HepG2 (cell line): ENCODE results near the gene MLXIPL. TPM values are rescaled to one million over a fixed set of nuclear protein-coding genes. Genes with fewer than 3 reads are reported as not detected.

ENCODE experiments used
- AKAP8 ChIP-seq: sonication (generic); formaldehyde crosslinking; IDR thresholded peaks from 2 replicates; pipeline ENCODE4 v1.5.1; 2020; ENCODE audit warnings: mild to moderate bottlenecking, missing genetic modification reagents
- CAMTA2 ChIP-seq: sonication (generic); formaldehyde crosslinking; IDR thresholded peaks from 2 replicates; pipeline ENCODE4 v1.4.0; 2020; ENCODE audit warnings: mild to moderate bottlenecking, missing genetic modification reagents, borderline replicate concordance
- CCDC6 ChIP-seq: sonication (generic); formaldehyde crosslinking; IDR thresholded peaks from 2 replicates; pipeline ENCODE4 v1.8.1; 2022; ENCODE audit warnings: mild to moderate bottlenecking, missing genetic modification reagents, moderate library complexity
- CERS6 ChIP-seq: sonication (generic); formaldehyde crosslinking; IDR thresholded peaks from 2 replicates; pipeline ENCODE4 v1.5.0; 2020; ENCODE audit warnings: missing genetic modification reagents
- E2F1 ChIP-seq: sonication (generic); formaldehyde crosslinking; IDR thresholded peaks from 2 replicates; pipeline ENCODE4 v1.5.0; 2020; ENCODE audit warnings: missing genetic modification reagents
- HDAC2 ChIP-seq: sonication (generic); formaldehyde crosslinking; IDR thresholded peaks from 2 replicates; pipeline ENCODE4 v1.4.0; 2020; ENCODE audit warnings: missing genetic modification reagents
- HNRNPUL1 ChIP-seq: fragments of 200-400 bp; formaldehyde crosslinking; IDR thresholded peaks from 2 replicates; pipeline ENCODE4 v1.6.1; 2017; ENCODE audit warnings: low read depth, mild to moderate bottlenecking, low read length, moderate library complexity
- ISX ChIP-seq: sonication (generic); formaldehyde crosslinking; conservative IDR thresholded peaks from 2 replicates; pipeline ENCODE4 v1.5.0; 2020; ENCODE audit warnings: missing genetic modification reagents
- MBNL3 ChIP-seq: fragments of 250-450 bp; sonication (Bioruptor Pico); conservative IDR thresholded peaks from 2 replicates; pipeline ENCODE4 v1.8.0; 2022; ENCODE audit warnings: mild to moderate bottlenecking, inconsistent platforms
- PITX1 ChIP-seq: sonication (generic); formaldehyde crosslinking; IDR thresholded peaks from 2 replicates; pipeline ENCODE4 v1.5.1; 2020; ENCODE audit warnings: mild to moderate bottlenecking, missing genetic modification reagents
- POLR2AphosphoS5 ChIP-seq: IDR thresholded peaks from 2 replicates; pipeline ENCODE4 v1.6.1; 2012; ENCODE audit warnings: low read depth, low read length
- RNF2 ChIP-seq: fragments of 450-650 bp; conservative IDR thresholded peaks from 2 replicates; pipeline ENCODE4 v1.6.1; 2016; ENCODE audit warnings: low read depth
- SATB2 ChIP-seq: sonication (generic); formaldehyde crosslinking; IDR thresholded peaks from 2 replicates; pipeline ENCODE4 v1.5.0; 2020; ENCODE audit warnings: missing genetic modification reagents
- SIX4 ChIP-seq: sonication (generic); formaldehyde crosslinking; IDR thresholded peaks from 2 replicates; pipeline ENCODE4 v1.4.0; 2020; ENCODE audit warnings: missing genetic modification reagents
- SMC3 ChIP-seq: IDR thresholded peaks from 2 replicates; pipeline ENCODE4 v1.6.1; 2011; ENCODE audit warnings: low read length, improper control_type of control experiment
- SYNCRIP ChIP-seq: fragments of 200-400 bp; formaldehyde crosslinking; IDR thresholded peaks from 2 replicates; pipeline ENCODE4 v1.6.1; 2018; ENCODE audit warnings: mild to moderate bottlenecking, low read depth, low read length; ENCODE audit not compliant: insufficient read depth
- TBP ChIP-seq: sonication (generic); formaldehyde crosslinking; IDR thresholded peaks from 2 replicates; pipeline ENCODE4 v1.5.0; 2020; ENCODE audit warnings: missing genetic modification reagents
- TBX3 ChIP-seq: fragments of 450-650 bp; IDR thresholded peaks from 2 replicates; pipeline ENCODE4 v1.6.1; 2017; ENCODE audit warnings: antibody characterized with exemption, mild to moderate bottlenecking, inconsistent platforms, borderline replicate concordance
- TCF12 ChIP-seq, 2 experiments: fragments of 450-650 bp in 1 of 2; sonication (generic) in 1 of 2; formaldehyde crosslinking in 1 of 2; IDR thresholded peaks; 2 replicates each; pipeline versions ENCODE4 v1.6.1 to v1.8.0; 2017 to 2022; ENCODE audit warnings: antibody characterized with exemption in 1 of 2, mild to moderate bottlenecking in 1 of 2, missing genetic modification reagents in 1 of 2, moderate library complexity in 1 of 2
- TCF7L2 ChIP-seq: IDR thresholded peaks from 2 replicates; pipeline ENCODE4 v1.6.1; 2011; ENCODE audit warnings: mild to moderate bottlenecking, low read depth, low read length, moderate library complexity
- ZBTB26 ChIP-seq: IDR thresholded peaks from 2 replicates; pipeline ENCODE4 v1.6.1; 2016; ENCODE audit warnings: missing compliant biosample characterization, missing genetic modification reagents, borderline replicate concordance
- ZFX ChIP-seq: sonication (generic); formaldehyde crosslinking; IDR thresholded peaks from 2 replicates; pipeline ENCODE4 v1.4.0; 2020; ENCODE audit warnings: mild to moderate bottlenecking, low read depth, missing genetic modification reagents, moderate library complexity
- ZMAT3 ChIP-seq: sonication (generic); formaldehyde crosslinking; conservative IDR thresholded peaks from 2 replicates; pipeline ENCODE4 v1.7.0; 2021; ENCODE audit warnings: missing genetic modification reagents
- ZNF280D ChIP-seq: sonication (generic); formaldehyde crosslinking; IDR thresholded peaks from 2 replicates; pipeline ENCODE4 v1.5.1; 2020; ENCODE audit warnings: mild to moderate bottlenecking, missing genetic modification reagents
- ZNF589 ChIP-seq: sonication (generic); formaldehyde crosslinking; conservative IDR thresholded peaks from 2 replicates; pipeline ENCODE4 v1.8.0; 2022; ENCODE audit warnings: mild to moderate bottlenecking, moderate library complexity, missing genetic modification reagents
- polyA plus RNA-seq, 8 experiments: library from polyadenylated mRNA; depleted of rRNA in 3 of 8; stranded (reverse) in 7 of 8; unstranded in 1 of 8; fragments of >200 nt; fragmentation: Illumina TruSeq in 4 of 8; extraction: Trizol in 4 of 8; gene quantifications; 2 replicates each; pipeline versions ENCODE4 v1.2.1 to v1.2.3, GENCODE V29; 2011 to 2016; ENCODE audit warnings: low read depth in 4 of 8, missing spikeins in 1 of 8, mixed read lengths in 1 of 8; ENCODE audit not compliant: insufficient read depth in 1 of 8
- total RNA-seq, 5 experiments: library from RNA; depleted of rRNA; stranded (reverse); fragments of >200 nt; fragmentation: Illumina TruSeq; extraction: Trizol; gene quantifications; 2 replicates each; pipeline ENCODE4 v1.2.3, GENCODE V29; 2016; ENCODE audit warnings: low read depth in 1 of 5

MLXIPL gene
- total and polyA plus RNA-seq, 2 of the 13 experiments (the other 11 are each of a cell fraction or from before 2014, with no cell fraction given), result 51.6 to 60.1 TPM

- peak; percentile 62; the same call in 1 of the 2 replicates for TF ChIP-seq ZNF280D (CRISPR knock-in tag)
- no peak for TF ChIP-seq TBP (CRISPR knock-in tag)
- no peak for TF ChIP-seq SATB2 (CRISPR knock-in tag)
- TF ChIP-seq TCF7L2, result no peak
- peak; percentile 72 for TF ChIP-seq TBX3
- TF ChIP-seq HDAC2, result peak; percentile 98
- no peak for TF ChIP-seq CERS6
- no peak for TF ChIP-seq RNF2
- no peak for TF ChIP-seq ISX (CRISPR knock-in tag)
- no peak for TF ChIP-seq MBNL3 (CRISPR knock-in tag)
- no peak for TF ChIP-seq CAMTA2 (CRISPR knock-in tag)
- TF ChIP-seq TCF12 (IDR thresholded peaks at IDR 0.05), result no peak
- TF ChIP-seq TCF12 (CRISPR knock-in tag; IDR thresholded peaks at IDR 0.05), result peak; percentile 78; the same call in 1 of the 2 replicates
- TF ChIP-seq SIX4, result peak; percentile 82
- TF ChIP-seq E2F1 (CRISPR knock-in tag), result no peak
- peak; percentile 35; the same call in 1 of the 2 replicates for TF ChIP-seq ZBTB26 (CRISPR knock-in tag)
- peak; percentile 57; the same call in 1 of the 2 replicates for TF ChIP-seq ZMAT3 (CRISPR knock-in tag)
- TF ChIP-seq PITX1 (CRISPR knock-in tag), result peak; percentile 98
- peak; percentile 28; the same call in 1 of the 2 replicates for TF ChIP-seq SMC3
- TF ChIP-seq ZNF589 (CRISPR knock-in tag), result peak; percentile 83
- TF ChIP-seq SYNCRIP, result no peak
- peak; percentile 55; the same call in 1 of the 2 replicates for TF ChIP-seq POLR2AphosphoS5
- no peak for TF ChIP-seq AKAP8 (CRISPR knock-in tag)
- peak; percentile 33; the same call in 1 of the 2 replicates for TF ChIP-seq ZFX (CRISPR knock-in tag)
- no peak for TF ChIP-seq HNRNPUL1
- TF ChIP-seq CCDC6 (CRISPR knock-in tag), result no peak; the same call in 1 of the 2 replicates
These were observed 11.6 kb downstream of the MLXIPL start (continued) for GRCh38 chr7:73612598-73613269.
